ENCODE measurements around the gene CBLB. TPM values are rescaled to one million over a fixed set of nuclear protein-coding genes. Genes with fewer than 3 reads are reported as not detected.

Gene CBLB
- polyA plus RNA-seq, 1 experiment: 19.3 TPM

DNA sequence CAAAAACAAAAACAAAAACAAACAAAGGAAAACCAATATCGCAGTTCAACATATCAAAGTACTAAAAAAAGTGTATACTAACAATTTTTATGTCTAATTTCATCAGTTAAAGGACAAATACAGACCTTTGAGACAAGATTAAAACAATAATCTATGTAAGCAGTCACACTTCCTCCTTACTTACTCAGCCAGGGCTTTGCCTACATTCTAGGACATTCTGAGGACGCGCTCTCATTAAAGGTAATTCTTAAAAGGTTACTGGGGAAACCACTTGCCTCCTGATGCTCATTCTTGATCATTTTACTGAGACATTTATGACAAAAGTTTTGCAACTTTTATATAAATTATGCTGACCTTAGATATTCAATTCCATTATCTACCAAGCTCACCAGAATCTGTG lies 93.4 kb downstream of the CBLB start:
- CTCF ChIA-PET: no interaction called here
- peaks cover 2% of the 10 kb centered on the region for H3K36me3 ChIP-seq (ENCODE audit: control insufficient read depth, insufficient read depth, low read length)
- TF ChIP-seq, protein P1, sequence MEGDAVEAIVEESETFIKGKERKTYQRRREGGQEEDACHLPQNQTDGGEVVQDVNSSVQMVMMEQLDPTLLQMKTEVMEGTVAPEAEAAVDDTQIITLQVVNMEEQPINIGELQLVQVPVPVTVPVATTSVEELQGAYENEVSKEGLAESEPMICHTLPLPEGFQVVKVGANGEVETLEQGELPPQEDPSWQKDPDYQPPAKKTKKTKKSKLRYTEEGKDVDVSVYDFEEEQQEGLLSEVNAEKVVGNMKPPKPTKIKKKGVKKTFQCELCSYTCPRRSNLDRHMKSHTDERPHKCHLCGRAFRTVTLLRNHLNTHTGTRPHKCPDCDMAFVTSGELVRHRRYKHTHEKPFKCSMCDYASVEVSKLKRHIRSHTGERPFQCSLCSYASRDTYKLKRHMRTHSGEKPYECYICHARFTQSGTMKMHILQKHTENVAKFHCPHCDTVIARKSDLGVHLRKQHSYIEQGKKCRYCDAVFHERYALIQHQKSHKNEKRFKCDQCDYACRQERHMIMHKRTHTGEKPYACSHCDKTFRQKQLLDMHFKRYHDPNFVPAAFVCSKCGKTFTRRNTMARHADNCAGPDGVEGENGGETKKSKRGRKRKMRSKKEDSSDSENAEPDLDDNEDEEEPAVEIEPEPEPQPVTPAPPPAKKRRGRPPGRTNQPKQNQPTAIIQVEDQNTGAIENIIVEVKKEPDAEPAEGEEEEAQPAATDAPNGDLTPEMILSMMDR (IDR thresholded peaks at IDR 0.05; ENCODE audit: insufficient read depth, low read depth, low read length): no peak
- no peak overlapping the region for H3K4me3 ChIP-seq (ENCODE audit: low read depth, low read length)
- no peak for DNase-seq (ENCODE audit: low read depth)
- POLR2A ChIA-PET: no interaction called here
- no peaks in the 10 kb centered on the region for H3K27me3 ChIP-seq (ENCODE audit: control insufficient read depth, insufficient read depth, low read length)

DNA sequence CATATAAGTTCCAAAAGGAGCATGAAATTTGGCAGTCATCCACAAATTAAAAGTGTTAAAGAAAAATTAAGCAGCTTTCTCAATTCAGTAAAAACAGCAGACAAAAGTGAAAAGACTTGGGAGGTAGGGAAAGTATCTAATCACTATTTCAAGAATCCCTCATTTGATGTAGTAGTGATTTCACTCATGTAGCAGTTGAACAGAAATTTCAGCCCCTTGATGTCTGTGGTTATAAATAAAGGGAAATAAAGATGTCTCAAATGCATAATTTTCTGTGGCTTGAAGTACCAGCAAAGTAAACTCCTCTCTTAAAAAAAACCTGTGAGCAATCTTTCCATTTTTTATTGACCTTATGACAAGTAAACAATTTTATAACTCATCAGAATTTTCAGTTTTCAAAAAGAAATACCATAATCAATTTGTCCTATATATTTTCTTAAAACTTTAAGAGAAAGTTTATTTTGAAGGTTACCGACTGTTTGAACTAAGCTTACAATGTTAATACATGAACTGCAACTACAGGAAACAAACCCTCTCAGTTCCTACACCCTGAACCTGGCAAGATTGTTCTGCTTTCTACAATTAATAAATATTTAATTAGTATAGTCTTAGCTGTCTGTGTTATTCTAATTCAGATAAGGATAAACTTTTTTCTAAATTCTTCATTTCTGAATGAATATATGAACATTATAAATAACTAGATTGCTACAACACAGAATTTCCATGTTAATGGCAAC lies 94.2 kb downstream of the CBLB start:
- POLR2A ChIA-PET: no interaction called here
- CTCF ChIA-PET: no interaction called here
- no peak overlapping the region for H3K4me3 ChIP-seq (ENCODE audit: low read depth, low read length)
- TF ChIP-seq, protein P1 (IDR thresholded peaks at IDR 0.05; ENCODE audit: insufficient read depth, low read depth, low read length): no peak
- peaks cover 2% of the 10 kb centered on the region for H3K36me3 ChIP-seq (ENCODE audit: control insufficient read depth, insufficient read depth, low read length)
- H3K27me3 ChIP-seq (ENCODE audit: control insufficient read depth, insufficient read depth, low read length): no peaks in the 10 kb centered on the region
- no peak for DNase-seq (ENCODE audit: low read depth)

DNA sequence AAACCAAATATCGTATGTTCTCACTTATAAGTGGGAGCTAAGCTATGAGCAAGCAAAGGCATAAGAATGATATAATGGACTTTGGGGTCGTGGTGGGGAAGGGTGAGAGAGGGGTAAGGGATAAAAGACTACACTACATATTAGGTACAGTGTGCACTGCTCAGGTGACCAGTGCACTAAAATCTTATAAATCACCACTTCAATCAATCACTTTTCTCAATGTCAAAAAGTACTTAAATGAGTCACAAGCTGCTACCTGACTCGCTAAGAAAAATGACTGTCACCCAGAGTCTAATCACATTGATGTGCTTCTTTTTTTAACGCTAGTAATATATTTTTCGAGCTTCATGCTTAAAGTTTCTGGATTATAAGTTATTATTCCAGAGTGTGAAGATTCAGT lies 95.5 kb downstream of the CBLB start:
- ChIA-PET CTCF (no interaction called here), POLR2A (interaction anchor here (0.6 kb wide), 1 partner anchor 572 kb away, joined by 5 read pairs; no protein-coding TSS in a partner anchor)
- TF ChIP-seq, protein P1 (IDR thresholded peaks at IDR 0.05; ENCODE audit: insufficient read depth, low read depth, low read length): no peak
- DNase-seq (ENCODE audit: low read depth): no peak
- Histone ChIP-seq H3K4me3 (ENCODE audit: low read depth, low read length) (no peak overlapping the region), H3K27me3 (ENCODE audit: control insufficient read depth, insufficient read depth, low read length) (no peaks in the 10 kb centered on the region), H3K36me3 (ENCODE audit: control insufficient read depth, insufficient read depth, low read length) (peaks cover 2% of the 10 kb centered on the region)

DNA sequence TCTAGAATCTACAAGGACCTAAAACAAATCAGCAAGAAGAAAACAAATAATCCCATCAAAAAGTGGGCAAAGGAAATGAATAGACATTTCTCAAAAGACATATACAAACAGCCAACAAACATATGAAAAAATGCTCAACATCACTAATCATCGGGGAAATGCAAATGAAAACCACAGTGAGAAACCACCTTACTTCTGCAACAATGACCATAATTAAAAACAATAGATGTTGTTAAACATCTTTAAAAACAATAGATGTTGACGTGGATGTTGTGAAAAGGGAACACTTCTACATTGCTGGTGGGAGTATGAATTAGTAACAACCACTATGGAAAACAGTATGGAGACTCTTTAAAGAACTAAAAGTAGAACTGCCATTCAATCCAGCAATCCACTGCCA lies 96.2 kb downstream of the CBLB start:
- Histone ChIP-seq H3K27me3 (ENCODE audit: control insufficient read depth, insufficient read depth, low read length) (no peaks in the 10 kb centered on the region), H3K36me3 (ENCODE audit: control insufficient read depth, insufficient read depth, low read length) (peaks cover 2% of the 10 kb centered on the region), H3K4me3 (ENCODE audit: low read depth, low read length) (no peak overlapping the region)
- TF ChIP-seq, protein P1 (IDR thresholded peaks at IDR 0.05; ENCODE audit: insufficient read depth, low read depth, low read length): no peak
- DNase-seq (ENCODE audit: low read depth): no peak
- ChIA-PET POLR2A (interaction anchor here (0.6 kb wide), 1 partner anchor 573 kb away, joined by 5 read pairs; no protein-coding TSS in a partner anchor), CTCF (no interaction called here)

DNA sequence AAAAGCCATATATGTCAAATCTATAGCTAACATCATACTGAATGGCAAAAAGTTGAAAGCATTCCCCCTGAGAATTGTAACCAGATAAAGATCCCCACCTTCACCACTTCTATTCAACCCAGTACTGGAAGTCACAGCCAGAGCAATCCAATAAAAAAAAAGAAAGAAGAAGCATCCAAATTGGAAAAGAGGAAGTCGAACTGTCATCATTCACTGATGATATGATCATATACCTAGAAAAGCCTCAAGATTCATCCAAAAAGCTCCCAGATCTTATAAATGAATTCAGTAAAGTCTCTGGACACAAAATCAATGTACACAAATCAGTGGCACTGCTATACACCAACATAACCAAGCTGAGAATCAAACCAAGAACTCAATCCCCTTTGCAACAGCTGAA lies 97.4 kb downstream of the CBLB start:
- no peak for DNase-seq (ENCODE audit: low read depth)
- peaks cover 2% of the 10 kb centered on the region for H3K36me3 ChIP-seq (ENCODE audit: control insufficient read depth, insufficient read depth, low read length)
- H3K4me3 ChIP-seq (ENCODE audit: low read depth, low read length): no peak overlapping the region
- POLR2A ChIA-PET: no interaction called here
- H3K27me3 ChIP-seq (ENCODE audit: control insufficient read depth, insufficient read depth, low read length): no peaks in the 10 kb centered on the region
- TF ChIP-seq, protein P1 (IDR thresholded peaks at IDR 0.05; ENCODE audit: insufficient read depth, low read depth, low read length): no peak
- CTCF ChIA-PET: no interaction called here
